Uterus (tissue), 2 donors: ENCODE results near the gene NAV1.

ENCODE experiments used
- CTCF ChIP-seq, 4 experiments: fragments of 200-600 bp in 2 of 4; fragments of 450-650 bp in 2 of 4; sonication (generic) in 2 of 4; IDR thresholded peaks; one replicate each; pipeline ENCODE4 v1.5.1; 2016 to 2019; ENCODE audit warnings: antibody characterized with exemption in 4 of 4, mild to moderate bottlenecking in 2 of 4, moderate library complexity in 1 of 4
- POLR2A ChIP-seq, 2 donors: fragments of 450-650 bp; IDR thresholded peaks; one replicate each; pipeline ENCODE4 v1.6.1; 2016; ENCODE audit warnings: antibody characterized with exemption in 2 of 2, mild to moderate bottlenecking in 1 of 2, moderate library complexity in 1 of 2

GRCh38 chr1:201491896-201492511 lies 46.9 kb upstream of the NAV1 start:
- TF ChIP-seq CTCF (IDR thresholded peaks at IDR 0.05) (no peak), POLR2A (IDR thresholded peaks at IDR 0.05) (no peak)
